ENCODE results near the gene RTCA. TPM values are rescaled to one million over a fixed set of nuclear protein-coding genes. Genes with fewer than 3 reads are reported as not detected.

Gene RTCA
- total and polyA plus RNA-seq, 4 donors: 22.8 to 37.6 (median 30.5) TPM

- peaks cover 8 to 21% (median 11%) of the 10 kb centered on the region in 4 donors for H3K36me3 ChIP-seq (ENCODE audit: control insufficient read depth in 4 of 4, insufficient read depth in 4 of 4, low read length in 4 of 4)
- no peak for ATAC-seq (ENCODE audit: insufficient read depth, low FRiP score)
- H3K4me1 ChIP-seq (ENCODE audit: control insufficient read depth in 5 of 5, insufficient read depth in 5 of 5, low read length in 5 of 5): peaks cover 0 to 9% (median 0%) of the 10 kb centered on the region in 5 donors
- no peaks in the 10 kb centered on the region for H3K27me3 ChIP-seq (ENCODE audit: control insufficient read depth in 3 of 3, insufficient read depth in 3 of 3, low read length in 2 of 3)
- DNase-seq: no peak
- no peaks in the 10 kb centered on the region for H3K9me3 ChIP-seq (ENCODE audit: control insufficient read depth in 4 of 4, insufficient read depth in 3 of 4, low read length in 3 of 4)
- H3K4me3 ChIP-seq: no peak overlapping the region
- WGBS, 2 donors: 89 to 96% methylated on average over 1 of the region's 1 CpG
- H3K27ac ChIP-seq (ENCODE audit: low read depth in 1 of 2, low read length in 1 of 2): no peak overlapping the region
- TF ChIP-seq, protein P1, sequence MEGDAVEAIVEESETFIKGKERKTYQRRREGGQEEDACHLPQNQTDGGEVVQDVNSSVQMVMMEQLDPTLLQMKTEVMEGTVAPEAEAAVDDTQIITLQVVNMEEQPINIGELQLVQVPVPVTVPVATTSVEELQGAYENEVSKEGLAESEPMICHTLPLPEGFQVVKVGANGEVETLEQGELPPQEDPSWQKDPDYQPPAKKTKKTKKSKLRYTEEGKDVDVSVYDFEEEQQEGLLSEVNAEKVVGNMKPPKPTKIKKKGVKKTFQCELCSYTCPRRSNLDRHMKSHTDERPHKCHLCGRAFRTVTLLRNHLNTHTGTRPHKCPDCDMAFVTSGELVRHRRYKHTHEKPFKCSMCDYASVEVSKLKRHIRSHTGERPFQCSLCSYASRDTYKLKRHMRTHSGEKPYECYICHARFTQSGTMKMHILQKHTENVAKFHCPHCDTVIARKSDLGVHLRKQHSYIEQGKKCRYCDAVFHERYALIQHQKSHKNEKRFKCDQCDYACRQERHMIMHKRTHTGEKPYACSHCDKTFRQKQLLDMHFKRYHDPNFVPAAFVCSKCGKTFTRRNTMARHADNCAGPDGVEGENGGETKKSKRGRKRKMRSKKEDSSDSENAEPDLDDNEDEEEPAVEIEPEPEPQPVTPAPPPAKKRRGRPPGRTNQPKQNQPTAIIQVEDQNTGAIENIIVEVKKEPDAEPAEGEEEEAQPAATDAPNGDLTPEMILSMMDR (IDR thresholded peaks at IDR 0.05; ENCODE audit: control extremely low read depth, extremely low read depth): no peak
- no peak overlapping the region for H3K9ac ChIP-seq (ENCODE audit: insufficient read depth in 1 of 2, low read length in 2 of 2)
Observed at GRCh38 chr1:100234432-100234831, 31.6 kb upstream of the RTCA start.

DNA sequence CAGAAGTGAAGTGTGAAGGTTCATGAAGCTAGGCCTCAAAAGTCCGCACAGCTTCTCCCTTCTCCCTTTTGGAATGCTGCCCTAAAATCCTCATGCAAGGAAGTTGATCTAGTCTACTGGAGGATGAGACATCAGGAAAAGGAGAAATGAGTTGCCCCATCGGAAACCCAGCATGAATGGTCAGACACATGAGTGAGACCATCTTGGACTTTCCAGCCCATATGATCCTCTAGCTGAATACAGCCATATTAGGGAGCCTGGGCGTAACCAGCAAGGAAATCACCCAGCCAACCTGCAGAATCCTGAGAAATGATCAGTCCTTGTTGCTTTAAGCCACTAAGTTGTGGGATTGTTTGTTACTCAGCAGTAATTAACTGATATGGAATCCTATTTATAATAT lies 28.9 kb upstream of the RTCA start:
- no peak overlapping the region for H3K27ac ChIP-seq (ENCODE audit: low read depth in 1 of 2, low read length in 1 of 2)
- peaks cover 0 to 16% (median 7%) of the 10 kb centered on the region in 5 donors for H3K4me1 ChIP-seq (ENCODE audit: control insufficient read depth in 5 of 5, insufficient read depth in 5 of 5, low read length in 5 of 5)
- H3K4me3 ChIP-seq: no peak overlapping the region
- no peak for ATAC-seq (ENCODE audit: insufficient read depth, low FRiP score)
- no peak for DNase-seq
- 99 to 100% methylated on average over 3 of the region's 3 CpGs for WGBS, 2 donors
- no peak overlapping the region for H3K9ac ChIP-seq (ENCODE audit: insufficient read depth in 1 of 2, low read length in 2 of 2)
- H3K36me3 ChIP-seq (ENCODE audit: control insufficient read depth in 4 of 4, insufficient read depth in 4 of 4, low read length in 4 of 4): peaks cover 8 to 14% (median 11%) of the 10 kb centered on the region in 4 donors
- H3K27me3 ChIP-seq (ENCODE audit: control insufficient read depth in 3 of 3, insufficient read depth in 3 of 3, low read length in 2 of 3): no peaks in the 10 kb centered on the region
- H3K9me3 ChIP-seq (ENCODE audit: control insufficient read depth in 4 of 4, insufficient read depth in 3 of 4, low read length in 3 of 4): no peaks in the 10 kb centered on the region
- TF ChIP-seq, protein P1 (IDR thresholded peaks at IDR 0.05; ENCODE audit: control extremely low read depth, extremely low read depth): no peak

DNA sequence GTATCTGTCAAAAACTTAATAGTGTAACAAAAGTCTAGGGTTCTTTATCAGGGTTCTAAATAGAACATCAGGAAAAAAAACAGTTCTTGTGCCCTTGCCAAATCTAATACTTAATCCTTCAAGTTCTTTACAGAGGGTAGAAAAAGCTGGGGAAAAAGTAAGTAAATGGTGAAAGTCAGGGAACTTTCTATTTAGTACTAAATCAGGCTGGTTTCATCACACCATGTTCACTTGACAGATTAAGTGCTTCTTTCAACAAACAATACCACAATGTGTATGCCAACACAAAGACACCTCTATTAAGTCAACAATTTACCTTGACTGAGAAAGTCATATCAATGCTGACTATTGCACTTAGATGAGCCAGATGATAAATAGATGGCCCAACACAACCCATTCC lies 26.1 kb upstream of the RTCA start:
- Histone ChIP-seq H3K36me3 (ENCODE audit: control insufficient read depth in 4 of 4, insufficient read depth in 4 of 4, low read length in 4 of 4) (peaks cover 6 to 13% (median 8%) of the 10 kb centered on the region in 4 donors), H3K27ac (ENCODE audit: low read depth in 1 of 2, low read length in 1 of 2) (no peak overlapping the region), H3K9ac (ENCODE audit: insufficient read depth in 1 of 2, low read length in 2 of 2) (peak overlapping the region in 1 of 2 donors; percentile 35), H3K4me1 (ENCODE audit: control insufficient read depth in 5 of 5, insufficient read depth in 5 of 5, low read length in 5 of 5) (peaks cover 0 to 16% (median 7%) of the 10 kb centered on the region in 5 donors), H3K4me3 (no peak overlapping the region), H3K9me3 (ENCODE audit: control insufficient read depth in 4 of 4, insufficient read depth in 3 of 4, low read length in 3 of 4) (no peaks in the 10 kb centered on the region), H3K27me3 (ENCODE audit: control insufficient read depth in 3 of 3, insufficient read depth in 3 of 3, low read length in 2 of 3) (no peaks in the 10 kb centered on the region)
- TF ChIP-seq, protein P1 (IDR thresholded peaks at IDR 0.05; ENCODE audit: control extremely low read depth, extremely low read depth): no peak
- DNase-seq: peak in 2 of 3 donors; percentile 85 to 89
- no peak for ATAC-seq (ENCODE audit: insufficient read depth, low FRiP score)

DNA sequence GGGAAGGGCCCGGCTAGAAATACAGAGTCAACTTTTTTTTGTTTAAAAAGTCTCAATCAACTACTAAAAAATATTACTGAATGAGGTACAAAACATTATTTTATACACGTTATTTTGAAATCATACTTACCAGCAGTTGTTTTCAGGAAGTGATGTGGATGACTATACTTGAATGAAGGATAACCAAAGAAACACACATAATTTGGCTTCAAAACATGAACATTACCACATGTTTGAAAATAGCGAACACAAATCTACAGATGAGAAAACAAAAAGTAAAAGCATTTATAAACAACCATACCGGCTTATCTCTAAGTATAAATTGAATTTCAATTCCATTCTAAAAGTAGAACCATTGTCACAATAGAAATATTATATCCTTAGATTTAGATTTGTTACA lies 25.4 kb upstream of the RTCA start:
- 62 to 66% methylated on average over 4 of the region's 4 CpGs for WGBS, 2 donors
- H3K36me3 ChIP-seq (ENCODE audit: control insufficient read depth in 4 of 4, insufficient read depth in 4 of 4, low read length in 4 of 4): peaks cover 6 to 13% (median 8%) of the 10 kb centered on the region in 4 donors
- H3K4me1 ChIP-seq (ENCODE audit: control insufficient read depth in 5 of 5, insufficient read depth in 5 of 5, low read length in 5 of 5): peaks cover 0 to 16% (median 7%) of the 10 kb centered on the region in 5 donors
- ATAC-seq (ENCODE audit: insufficient read depth, low FRiP score) (no peak), DNase-seq (peak in 2 of 3 donors; percentile 60 to 61)
- no peak overlapping the region for H3K4me3 ChIP-seq
- TF ChIP-seq, protein P1 (IDR thresholded peaks at IDR 0.05; ENCODE audit: control extremely low read depth, extremely low read depth): no peak
- no peaks in the 10 kb centered on the region for H3K9me3 ChIP-seq (ENCODE audit: control insufficient read depth in 4 of 4, insufficient read depth in 3 of 4, low read length in 3 of 4)
- no peak overlapping the region for H3K27ac ChIP-seq (ENCODE audit: low read depth in 1 of 2, low read length in 1 of 2)
- H3K27me3 ChIP-seq (ENCODE audit: control insufficient read depth in 3 of 3, insufficient read depth in 3 of 3, low read length in 2 of 3): no peaks in the 10 kb centered on the region
- H3K9ac ChIP-seq (ENCODE audit: insufficient read depth in 1 of 2, low read length in 2 of 2): no peak overlapping the region

Data from lung (tissue), 12 donors.